HG03520 (cell line): ENCODE measurements around the gene MCF2L2.
"Not testable (repeated sequence)": the region's sequence is repeated elsewhere in the genome, so short reads cannot be mapped to it uniquely, and the experiment has no call there.

ENCODE experiments used
- ATAC-seq: cut with Tn5 transposase; IDR thresholded peaks from one replicate; pipeline ENCODE4 v1.9.1; 2021; ENCODE audit warnings: mild to moderate bottlenecking, moderate library complexity; ENCODE audit not compliant: unreplicated experiment

The MCF2L2 gene

GRCh38 chr3:183182073-183182472, 246.3 kb downstream of the MCF2L2 start:
- ATAC-seq = no peak

GRCh38 chr3:183181606-183182005, 246.8 kb downstream of the MCF2L2 start:
- no peak for ATAC-seq

- no peak for ATAC-seq
These were observed 247.6 kb downstream of the MCF2L2 start for GRCh38 chr3:183180784-183181295.

- ATAC-seq = no peak
These were observed 248.2 kb downstream of the MCF2L2 start for GRCh38 chr3:183180110-183180783.

GRCh38 chr3:183179550-183179908, 248.9 kb downstream of the MCF2L2 start:
- ATAC-seq = not testable (repeated sequence)

GRCh38 chr3:183178833-183179549, 249.4 kb downstream of the MCF2L2 start:
- no peak for ATAC-seq

GRCh38 chr3:183178512-183178832, 249.9 kb downstream of the MCF2L2 start:
- no peak for ATAC-seq

- no peak for ATAC-seq
These were observed 256.3 kb downstream of the MCF2L2 start for GRCh38 chr3:183172051-183172639.

GRCh38 chr3:183167975-183168374, 260.4 kb downstream of the MCF2L2 start:
- not testable (repeated sequence) for ATAC-seq

- no peak for ATAC-seq
These were observed 264.9 kb downstream of the MCF2L2 start for GRCh38 chr3:183163563-183163962.

- ATAC-seq = peak; percentile 58
These were observed 266.7 kb downstream of the MCF2L2 start for GRCh38 chr3:183161552-183162336.

GRCh38 chr3:183160616-183161015, 267.8 kb downstream of the MCF2L2 start:
- no peak for ATAC-seq

- no peak for ATAC-seq
These were observed 269.1 kb downstream of the MCF2L2 start for GRCh38 chr3:183159333-183159732.

GRCh38 chr3:183158551-183159006, 269.8 kb downstream of the MCF2L2 start:
- peak; percentile 58 for ATAC-seq

- ATAC-seq = peak; percentile 35
These were observed 270.3 kb downstream of the MCF2L2 start for GRCh38 chr3:183158113-183158512.

GRCh38 chr3:183156266-183156665, 272.2 kb downstream of the MCF2L2 start:
- ATAC-seq = no peak

GRCh38 chr3:183155499-183155898, 272.9 kb downstream of the MCF2L2 start:
- ATAC-seq = no peak

- ATAC-seq = no peak
These were observed 275.0 kb downstream of the MCF2L2 start for GRCh38 chr3:183153210-183153950.

GRCh38 chr3:183151821-183152351, 276.5 kb downstream of the MCF2L2 start:
- no peak for ATAC-seq

- ATAC-seq = no peak
These were observed 277.3 kb downstream of the MCF2L2 start for GRCh38 chr3:183151086-183151485.
